ENCODE measurements around the gene MRPL14. TPM values are rescaled to one million over a fixed set of nuclear protein-coding genes. Genes with fewer than 3 reads are reported as not detected.
A peak's percentile ranks its signal among the peaks of the same experiment; 100 is the strongest.

The MRPL14 gene
- total and polyA plus RNA-seq, 2 of the 4 experiments (the other 2 are of a cell fraction): 43.7 to 87.9 TPM

DNA sequence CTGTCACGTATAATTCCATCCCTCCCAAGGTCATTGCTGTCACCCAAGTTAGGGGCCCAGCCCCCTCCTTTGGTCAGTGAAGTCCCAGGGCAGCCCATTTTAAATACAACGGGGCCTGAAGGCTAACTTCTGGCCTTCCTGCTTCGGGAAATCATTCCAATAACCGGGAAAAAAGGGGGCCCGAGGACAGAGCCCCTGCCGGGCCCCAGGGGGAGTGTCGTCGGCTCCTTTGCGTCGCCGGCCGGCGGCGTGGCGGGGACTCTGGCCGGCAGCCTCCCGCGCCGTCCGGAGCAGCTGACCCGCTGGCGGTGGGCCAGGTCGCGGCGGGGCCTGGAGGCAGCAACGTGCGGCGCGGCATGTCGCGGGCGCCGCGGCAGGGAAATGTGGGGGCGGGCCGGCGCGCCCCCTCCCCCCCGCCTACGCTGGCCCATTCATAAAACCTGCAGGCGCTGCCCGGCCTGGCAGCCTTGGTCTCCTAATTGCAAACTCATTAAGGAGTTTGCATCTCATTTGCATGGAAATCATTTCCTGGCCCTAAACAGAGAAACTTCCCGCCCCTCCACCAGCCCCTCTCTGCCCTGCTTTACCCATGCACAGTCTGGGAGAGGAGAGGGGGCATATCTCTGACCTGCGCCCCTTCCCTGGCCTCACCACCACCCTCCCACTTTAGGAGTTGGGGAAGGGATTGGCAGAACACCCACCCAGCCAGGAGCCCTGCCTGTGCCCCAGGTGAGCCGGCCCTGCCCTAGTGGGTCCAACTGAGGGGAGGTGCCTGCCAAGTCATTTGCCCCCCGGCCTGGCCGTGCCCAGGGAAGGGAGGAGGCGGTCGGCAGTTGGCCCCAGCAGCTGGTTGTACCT lies 50.7 kb downstream of the MRPL14 start (continued):
- TF ChIP-seq RAD21 (IDR thresholded peaks at IDR 0.05; ENCODE audit: low read length) (no peak), RFX5 (IDR thresholded peaks at IDR 0.05; ENCODE audit: low read depth, low read length) (no peak)

- peak overlapping the region; percentile 93 for H2AK5ac ChIP-seq (ENCODE audit: low read depth, low read length)
- peak overlapping the region; percentile 97; the same call in 1 of the 2 replicates for H4K91ac ChIP-seq (ENCODE audit: insufficient read depth, low read depth, low read length)
- H3K9me3 ChIP-seq (ENCODE audit: control insufficient read depth, insufficient read depth, low read length): no peaks in the 10 kb centered on the region
- no peak for DNase-seq
- H2BK120ac ChIP-seq (ENCODE audit: low read depth, low read length): peak overlapping the region; percentile 93; the same call in 1 of the 2 replicates
- H2BK15ac ChIP-seq (ENCODE audit: low read depth, low read length): peak overlapping the region; percentile 94; the same call in 1 of the 3 replicates
- ATAC-seq (ENCODE audit: low read depth): no peak
- H3K9ac ChIP-seq (ENCODE audit: low read depth, low read length): no peak overlapping the region
- H4K5ac ChIP-seq (ENCODE audit: low read depth, low read length): peak overlapping the region; percentile 15; the same call in 1 of the 2 replicates
- intact Hi-C loops (cut with micrococcal nuclease): loop anchor here (2.0 kb wide), 2 partner anchors 65 to 235 kb away; no protein-coding TSS in a partner anchor
- peaks cover 16% of the 10 kb centered on the region for H3K9me1 ChIP-seq (ENCODE audit: insufficient read depth, low read length)
- no peaks in the 10 kb centered on the region for H4K20me1 ChIP-seq (ENCODE audit: insufficient read depth, low read length)
- no peak overlapping the region for H2BK5ac ChIP-seq (ENCODE audit: low read depth, low read length, poor library complexity, severe bottlenecking)
- no peaks in the 10 kb centered on the region for H3K27me3 ChIP-seq (ENCODE audit: control insufficient read depth, insufficient read depth, low read length)
- no peak overlapping the region for H3K4me3 ChIP-seq (ENCODE audit: insufficient read depth, low read depth, low read length)
- peaks cover 32% of the 10 kb centered on the region for H3K4me1 ChIP-seq (ENCODE audit: control insufficient read depth, insufficient read depth, low read length)
- in situ Hi-C loops (cut with MboI; ENCODE audit: low sequenced_read_pairs): loop anchor here (10.0 kb wide), 1 partner anchor 471 kb away; no protein-coding TSS in a partner anchor
- ChIA-PET POLR2A (ENCODE audit: unreplicated experiment) (no interaction called here), CTCF (interaction anchor here (1.0 to 2.4 kb wide), 4 partner anchors 85 to 468 kb away, joined by 3 to 10 read pairs (median 6); no protein-coding TSS in a partner anchor)
- H2BK20ac ChIP-seq (ENCODE audit: low read depth, low read length): peak overlapping the region; percentile 36; the same call in 1 of the 2 replicates
- no peak overlapping the region for H3K56ac ChIP-seq (ENCODE audit: extremely low read depth, insufficient read depth, low read length)
- dilution Hi-C loops (cut with HindIII; ENCODE audit: low sequenced_read_pairs, unreplicated experiment): no loop called here
- H3K27ac ChIP-seq (ENCODE audit: insufficient read depth, low read length): no peak overlapping the region
- peak overlapping the region; percentile 74 for H2AK9ac ChIP-seq (replicated peaks; ENCODE audit: low read depth, low read length, poor library complexity)
- no peak overlapping the region for H3K23ac ChIP-seq (ENCODE audit: low read depth, low read length)
- peak overlapping the region; percentile 97 for H3K4ac ChIP-seq (ENCODE audit: low read depth, low read length)
- peak overlapping the region in 1 of 2 experiments; percentile 33; a peak in 2 of 4 replicates for H4K8ac ChIP-seq (ENCODE audit: low read depth in 2 of 2, low read length in 2 of 2)
- peaks cover 0 to 15% of the 10 kb centered on the region in 2 experiments; a peak in 3 of 4 replicates for H3K79me1 ChIP-seq (ENCODE audit: low read depth in 1 of 2, low read length in 2 of 2)
- H3K18ac ChIP-seq (ENCODE audit: low read depth, low read length): no peak overlapping the region
- peak overlapping the region; percentile 54 for H2AFZ ChIP-seq (replicated peaks; ENCODE audit: low read length, poor library complexity)
- H3K14ac ChIP-seq (replicated peaks; ENCODE audit: low read depth, low read length): peak overlapping the region; percentile 51
- no CpG with 5 or more reads among the region's 2 CpGs for WGBS, 2 experiments (ENCODE audit: extremely low coverage in 2 of 2, insufficient read length in 1 of 2)
- TF ChIP-seq FOS (IDR thresholded peaks at IDR 0.05; ENCODE audit: low read depth, low read length) (no peak), BHLHE40 (IDR thresholded peaks at IDR 0.05; ENCODE audit: low read depth, low read length) (no peak), CTCF (conservative IDR thresholded peaks at IDR 0.05; ENCODE audit: low read depth, low read length) (no peak), NFE2L2 (IDR thresholded peaks at IDR 0.05; ENCODE audit: low read depth, low read length) (no peak), SMC3 (IDR thresholded peaks at IDR 0.05; ENCODE audit: low read depth, low read length) (no peak), MAFK (IDR thresholded peaks at IDR 0.05; ENCODE audit: low read depth, low read length) (no peak)
- TF ChIP-seq, protein P1, sequence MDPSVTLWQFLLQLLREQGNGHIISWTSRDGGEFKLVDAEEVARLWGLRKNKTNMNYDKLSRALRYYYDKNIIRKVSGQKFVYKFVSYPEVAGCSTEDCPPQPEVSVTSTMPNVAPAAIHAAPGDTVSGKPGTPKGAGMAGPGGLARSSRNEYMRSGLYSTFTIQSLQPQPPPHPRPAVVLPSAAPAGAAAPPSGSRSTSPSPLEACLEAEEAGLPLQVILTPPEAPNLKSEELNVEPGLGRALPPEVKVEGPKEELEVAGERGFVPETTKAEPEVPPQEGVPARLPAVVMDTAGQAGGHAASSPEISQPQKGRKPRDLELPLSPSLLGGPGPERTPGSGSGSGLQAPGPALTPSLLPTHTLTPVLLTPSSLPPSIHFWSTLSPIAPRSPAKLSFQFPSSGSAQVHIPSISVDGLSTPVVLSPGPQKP (IDR thresholded peaks at IDR 0.05; ENCODE audit: borderline replicate concordance, low read depth, low read length): no peak
- BruUV-seq (replicated peaks): no TSS peak
- H3K36me3 ChIP-seq (ENCODE audit: control insufficient read depth, insufficient read depth, low read length): no peaks in the 10 kb centered on the region
- H3K4me2 ChIP-seq (ENCODE audit: low read depth, low read length): no peak overlapping the region
Measured at GRCh38 chr6:44075647-44076355, 51.5 kb downstream of the MRPL14 start.

All from IMR-90 (cell line).